GM18511 (cell line): ENCODE measurements around the gene DOK6.
A peak's percentile ranks its signal among the peaks of the same experiment; 100 is the strongest.

Experiments used
- ATAC-seq: cut with Tn5 transposase; IDR thresholded peaks from one replicate; pipeline ENCODE4 v1.9.1; 2021; ENCODE audit warnings: mild to moderate bottlenecking, moderate library complexity; ENCODE audit not compliant: unreplicated experiment

The DOK6 gene

GRCh38 chr18:69537183-69537582 lies 136.5 kb downstream of the DOK6 start:
- no peak for ATAC-seq

- ATAC-seq: no peak
These were observed 138.2 kb downstream of the DOK6 start for GRCh38 chr18:69538849-69539248.

GRCh38 chr18:69539404-69539803 lies 138.7 kb downstream of the DOK6 start:
- ATAC-seq: no peak

- no peak for ATAC-seq
These were observed 155.5 kb downstream of the DOK6 start for GRCh38 chr18:69556228-69556627.

- no peak for ATAC-seq
These were observed 156.6 kb downstream of the DOK6 start for GRCh38 chr18:69557282-69557681.

GRCh38 chr18:69558052-69558451 lies 157.4 kb downstream of the DOK6 start:
- no peak for ATAC-seq

GRCh38 chr18:69559604-69560003 lies 158.9 kb downstream of the DOK6 start:
- no peak for ATAC-seq

GRCh38 chr18:69564602-69565001 lies 163.9 kb downstream of the DOK6 start:
- ATAC-seq: no peak

- no peak for ATAC-seq
These were observed 167.3 kb downstream of the DOK6 start for GRCh38 chr18:69567813-69568488.

- no peak for ATAC-seq
These were observed 168.4 kb downstream of the DOK6 start for GRCh38 chr18:69569133-69569532.

- ATAC-seq: no peak
These were observed 173.7 kb downstream of the DOK6 start for GRCh38 chr18:69574401-69574800.

GRCh38 chr18:69580107-69580506 lies 179.4 kb downstream of the DOK6 start:
- peak; percentile 88 for ATAC-seq

GRCh38 chr18:69584429-69584828 lies 183.7 kb downstream of the DOK6 start:
- ATAC-seq: no peak

GRCh38 chr18:69585696-69586095 lies 185.0 kb downstream of the DOK6 start:
- no peak for ATAC-seq

- ATAC-seq: no peak
These were observed 185.8 kb downstream of the DOK6 start for GRCh38 chr18:69586537-69586936.

- no peak for ATAC-seq
These were observed 187.6 kb downstream of the DOK6 start for GRCh38 chr18:69588301-69588700.

- no peak for ATAC-seq
These were observed 189.5 kb downstream of the DOK6 start for GRCh38 chr18:69590150-69590549.

- ATAC-seq: no peak
These were observed 195.7 kb downstream of the DOK6 start for GRCh38 chr18:69596345-69596744.

- no peak for ATAC-seq
These were observed 196.9 kb downstream of the DOK6 start for GRCh38 chr18:69597561-69597960.

GRCh38 chr18:69599377-69599776 lies 198.7 kb downstream of the DOK6 start:
- ATAC-seq: no peak

GRCh38 chr18:69612242-69612641 lies 211.6 kb downstream of the DOK6 start:
- ATAC-seq: no peak

GRCh38 chr18:69616114-69616513 lies 215.4 kb downstream of the DOK6 start:
- no peak for ATAC-seq

- ATAC-seq: no peak
These were observed 216.7 kb downstream of the DOK6 start for GRCh38 chr18:69617408-69617807.
